ENCODE data around the gene BICD2. TPM values are rescaled to one million over a fixed set of nuclear protein-coding genes. Genes with fewer than 3 reads are reported as not detected.

BICD2 gene
- total RNA-seq, 2 donors from 2014 or later, result 22.2 to 48.3 TPM

DNA sequence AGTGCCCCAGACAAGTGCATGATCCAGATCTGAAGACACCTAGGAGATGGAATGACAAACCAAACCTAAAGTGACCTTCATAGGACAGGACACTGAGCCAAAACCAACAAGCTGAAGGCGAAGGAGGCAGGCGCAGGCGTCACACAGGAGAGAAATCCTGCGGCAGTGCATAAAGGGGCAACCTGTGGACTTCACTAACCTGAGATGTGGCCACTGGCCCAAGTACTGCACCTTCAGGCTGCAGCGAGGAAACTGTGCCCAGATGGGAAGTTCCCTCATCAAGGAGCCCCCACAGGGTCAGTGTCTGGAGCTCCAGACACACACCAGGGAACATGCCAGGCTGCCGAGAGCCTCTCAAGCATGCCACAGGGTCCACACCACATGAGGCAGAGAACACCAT is 98.4 kb downstream of the BICD2 start:
- TF ChIP-seq POLR2AphosphoS5 (IDR thresholded peaks at IDR 0.05) (no peak), CTCF (IDR thresholded peaks at IDR 0.05) (no peak), POLR2A (IDR thresholded peaks at IDR 0.05) (no peak)
- intact Hi-C loops (cut with DNase I), result no loop called here
- H3K4me3 ChIP-seq, result no peak overlapping the region

GRCh38 chr9:92665836-92666235 is 98.8 kb downstream of the BICD2 start:
- Histone ChIP-seq H3K36me3 (no peaks in the 10 kb centered on the region), H3K4me3 (no peak overlapping the region), H3K9me3 (no peaks in the 10 kb centered on the region), H3K4me1 (replicated peaks) (peaks cover 6% of the 10 kb centered on the region), H3K27me3 (replicated peaks; ENCODE audit: insufficient read depth) (no peaks in the 10 kb centered on the region), H3K27ac (no peak overlapping the region)
- WGBS, result 83% methylated on average over 3 of the region's 3 CpGs
- DNase-seq (ENCODE audit: low spot score), result no peak
- TF ChIP-seq CTCF (IDR thresholded peaks at IDR 0.05), result no peak
- intact Hi-C loops (cut with DNase I), result no loop called here

More for the DNA sequence above, 98.4 kb downstream of the BICD2 start:
- Histone ChIP-seq H3K9me3 (no peaks in the 10 kb centered on the region), H3K4me1 (replicated peaks) (peaks cover 6% of the 10 kb centered on the region), H3K27me3 (replicated peaks; ENCODE audit: insufficient read depth) (no peaks in the 10 kb centered on the region), H3K36me3 (no peaks in the 10 kb centered on the region), H3K27ac (no peak overlapping the region)
- 74% methylated on average over 6 of the region's 6 CpGs for WGBS
- DNase-seq (ENCODE audit: low spot score), result no peak

DNA sequence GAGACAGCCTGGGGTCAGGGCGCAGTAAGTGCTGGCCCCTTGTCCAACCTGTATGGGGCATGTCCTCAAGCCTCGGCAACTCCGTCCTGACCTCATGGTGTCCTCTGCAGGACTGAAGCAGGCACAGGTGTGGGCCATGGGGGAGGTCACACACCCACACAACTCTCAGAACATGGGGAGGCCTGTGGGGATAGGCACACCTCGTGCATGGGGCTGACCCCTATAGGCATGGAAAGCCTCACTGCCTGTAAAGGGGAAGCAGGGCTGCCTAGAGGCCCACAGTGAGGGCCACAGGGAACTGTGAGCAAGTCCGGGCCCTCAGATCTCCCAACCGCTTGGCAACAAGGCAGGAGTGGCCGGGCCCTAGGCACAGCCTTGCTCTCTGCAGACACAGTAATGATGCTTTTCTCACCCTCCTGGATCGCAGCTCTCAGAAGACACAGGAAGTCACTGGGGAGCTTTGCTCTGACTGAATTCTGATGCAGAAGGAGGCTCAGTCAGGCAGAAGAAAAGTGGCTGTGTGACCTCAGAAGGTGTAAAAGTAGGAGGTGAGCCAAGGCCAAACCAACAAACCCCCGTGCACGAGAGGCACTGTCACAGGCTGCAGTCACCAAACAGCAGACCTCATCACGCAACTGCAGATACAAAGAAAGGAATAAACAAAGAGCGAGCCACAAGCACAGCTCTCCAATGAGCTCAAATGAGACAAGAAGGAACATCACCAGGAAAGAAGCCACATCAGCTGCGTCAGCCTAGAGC is 100.1 kb downstream of the BICD2 start:
- H3K27ac ChIP-seq, result no peak overlapping the region
- H3K4me1 ChIP-seq (replicated peaks), result peaks cover 6% of the 10 kb centered on the region
- no peaks in the 10 kb centered on the region for H3K36me3 ChIP-seq
- no peak overlapping the region for H3K4me3 ChIP-seq
- DNase-seq (ENCODE audit: low spot score), result no peak
- no peaks in the 10 kb centered on the region for H3K27me3 ChIP-seq (replicated peaks; ENCODE audit: insufficient read depth)
- TF ChIP-seq POLR2A (IDR thresholded peaks at IDR 0.05) (no peak), POLR2AphosphoS5 (IDR thresholded peaks at IDR 0.05) (no peak), CTCF (IDR thresholded peaks at IDR 0.05) (no peak)
- intact Hi-C loops (cut with DNase I), result no loop called here
- H3K9me3 ChIP-seq, result no peaks in the 10 kb centered on the region
- WGBS, result 73% methylated on average over 12 of the region's 13 CpGs

GRCh38 chr9:92663951-92664350 is 100.7 kb downstream of the BICD2 start:
- intact Hi-C loops (cut with DNase I), result no loop called here
- Histone ChIP-seq H3K27me3 (replicated peaks; ENCODE audit: insufficient read depth) (no peaks in the 10 kb centered on the region), H3K9me3 (no peaks in the 10 kb centered on the region), H3K36me3 (no peaks in the 10 kb centered on the region), H3K27ac (no peak overlapping the region), H3K4me3 (no peak overlapping the region), H3K4me1 (replicated peaks) (peaks cover 6% of the 10 kb centered on the region)
- 94% methylated on average over 10 of the region's 10 CpGs for WGBS
- TF ChIP-seq CTCF (IDR thresholded peaks at IDR 0.05) (no peak), POLR2A (IDR thresholded peaks at IDR 0.05) (no peak), POLR2AphosphoS5 (IDR thresholded peaks at IDR 0.05) (no peak)
- DNase-seq (ENCODE audit: low spot score), result no peak

GRCh38 chr9:92663126-92663525 is 101.5 kb downstream of the BICD2 start:
- 97% methylated on average over 3 of the region's 3 CpGs for WGBS
- Histone ChIP-seq H3K27me3 (replicated peaks; ENCODE audit: insufficient read depth) (no peaks in the 10 kb centered on the region), H3K4me3 (no peak overlapping the region), H3K4me1 (replicated peaks) (peaks cover 6% of the 10 kb centered on the region), H3K27ac (no peak overlapping the region), H3K9me3 (no peaks in the 10 kb centered on the region), H3K36me3 (no peaks in the 10 kb centered on the region)
- DNase-seq (ENCODE audit: low spot score), result no peak
- intact Hi-C loops (cut with DNase I), result no loop called here
- no peak for TF ChIP-seq CTCF (IDR thresholded peaks at IDR 0.05)
- TF ChIP-seq POLR2A (IDR thresholded peaks at IDR 0.05), result no peak
- no peak for TF ChIP-seq POLR2AphosphoS5 (IDR thresholded peaks at IDR 0.05)

Measured in prostate gland (tissue), 2 donors.